ENCODE measurements around the gene CORO2B.

- TF ChIP-seq CTCF (IDR thresholded peaks at IDR 0.05; ENCODE audit: low read length) (no peak), EZH2 (optimal IDR thresholded peaks at IDR 0.05; ENCODE audit: low read depth, low read length) (no peak), EZH2phosphoT487 (IDR thresholded peaks at IDR 0.05; ENCODE audit: low read length) (no peak)
Observed at GRCh38 chr15:68582864-68583263, 4.1 kb downstream of the CORO2B start.
